Testis (tissue), 2 donors: Measurements from ENCODE around the gene METTL22.

Experiments
- CTCF ChIP-seq, 3 experiments: fragments of 450-650 bp in 2 of 3; fragments of 200-600 bp in 1 of 3; sonication (generic) in 1 of 3; IDR thresholded peaks; one replicate each; pipeline ENCODE4 v1.5.1; 2016 to 2019; ENCODE audit warnings: antibody characterized with exemption in 3 of 3, mild to moderate bottlenecking in 2 of 3, moderate library complexity in 1 of 3
- POLR2A ChIP-seq: fragments of 450-650 bp; IDR thresholded peaks from one replicate; pipeline ENCODE4 v1.6.1; 2017; ENCODE audit warnings: antibody characterized with exemption, mild to moderate bottlenecking, moderate library complexity

GRCh38 chr16:8579559-8579958, 41.9 kb upstream of the METTL22 start:
- TF ChIP-seq CTCF (IDR thresholded peaks at IDR 0.05) = no peak
- TF ChIP-seq POLR2A = no peak
